ENCODE data around the gene EVI5L.

EVI5L gene

DNA sequence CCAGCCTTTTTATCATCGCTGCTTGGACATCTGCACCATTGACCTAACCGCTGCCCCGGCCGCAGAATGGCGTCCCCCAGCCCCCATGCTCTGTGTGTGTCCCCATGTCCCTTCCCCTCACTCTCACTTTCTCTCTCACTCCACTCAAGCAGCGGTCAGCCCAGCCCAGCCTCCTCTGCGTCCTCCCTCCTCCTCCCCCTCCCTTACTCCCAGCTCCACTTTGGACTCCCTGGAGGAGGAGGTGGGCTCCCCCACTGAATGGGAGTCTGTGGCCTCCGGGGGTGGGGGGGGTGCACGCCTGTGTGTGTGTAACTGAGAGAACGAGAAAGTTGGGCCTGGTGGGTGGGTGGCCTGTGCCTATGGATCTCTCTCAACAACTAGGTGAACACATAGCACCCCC lies 75.8 kb downstream of the EVI5L start:
- H3K9me3 ChIP-seq (ENCODE audit: control insufficient read depth, insufficient read depth, low read length) = no peaks in the 10 kb centered on the region
- TF ChIP-seq EZH2phosphoT487 (IDR thresholded peaks at IDR 0.05; ENCODE audit: borderline replicate concordance, low read length) (no peak), CTCF (IDR thresholded peaks at IDR 0.05; ENCODE audit: low read depth, low read length, poor library complexity, severe bottlenecking) (no peak)
- no peaks in the 10 kb centered on the region for H3K27me3 ChIP-seq (ENCODE audit: control insufficient read depth, low read length)
- no peaks in the 10 kb centered on the region for H3F3A ChIP-seq (ENCODE audit: control insufficient read depth, insufficient read depth)
- peaks cover 14% of the 10 kb centered on the region for H4K20me1 ChIP-seq (ENCODE audit: control insufficient read depth, insufficient read depth, low read depth, low read length)
- H3K4me2 ChIP-seq (ENCODE audit: low read length) = no peak overlapping the region
- no peak overlapping the region for H3K4me3 ChIP-seq (ENCODE audit: low read length)
- H3K9me2 ChIP-seq (replicated peaks; ENCODE audit: control insufficient read depth, low read length) = no peaks in the 10 kb centered on the region
- H3K27ac ChIP-seq (ENCODE audit: low read depth, low read length) = no peak overlapping the region
- H3K36me3 ChIP-seq (ENCODE audit: control insufficient read depth, low read length) = peaks cover 26% of the 10 kb centered on the region
- H3K79me2 ChIP-seq (ENCODE audit: control insufficient read depth, low read length) = peaks cover 45% of the 10 kb centered on the region
- H3K4me1 ChIP-seq (ENCODE audit: control insufficient read depth, low read length) = peaks cover 18% of the 10 kb centered on the region

DNA sequence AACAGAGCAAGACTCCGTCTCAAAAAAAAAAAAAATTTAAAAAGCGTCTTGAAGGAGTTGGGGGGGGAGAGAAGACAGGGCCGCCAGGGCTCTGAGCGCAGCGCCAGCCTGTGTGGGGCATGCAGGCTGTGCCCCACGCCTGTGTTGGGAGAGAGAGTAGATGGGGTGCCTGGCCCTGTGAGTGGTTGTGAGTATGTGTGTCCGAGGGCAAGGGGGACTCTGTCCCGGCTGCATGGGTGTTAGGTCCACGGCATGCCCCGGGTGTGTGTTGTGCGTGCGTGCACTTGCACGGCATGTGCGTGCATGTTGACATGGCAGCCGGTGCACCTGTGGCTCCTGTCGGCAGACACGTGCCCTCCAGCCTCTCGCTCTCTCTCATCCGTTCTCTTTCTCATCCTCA lies 77.1 kb downstream of the EVI5L start:
- peaks cover 45% of the 10 kb centered on the region for H3K79me2 ChIP-seq (ENCODE audit: control insufficient read depth, low read length)
- no peaks in the 10 kb centered on the region for H3F3A ChIP-seq (ENCODE audit: control insufficient read depth, insufficient read depth)
- H3K27ac ChIP-seq (ENCODE audit: low read depth, low read length) = no peak overlapping the region
- peaks cover 14% of the 10 kb centered on the region for H4K20me1 ChIP-seq (ENCODE audit: control insufficient read depth, insufficient read depth, low read depth, low read length)
- H3K9me2 ChIP-seq (replicated peaks; ENCODE audit: control insufficient read depth, low read length) = no peaks in the 10 kb centered on the region
- peaks cover 37% of the 10 kb centered on the region for H3K36me3 ChIP-seq (ENCODE audit: control insufficient read depth, low read length)
- H3K4me3 ChIP-seq (ENCODE audit: low read length) = no peak overlapping the region
- H3K9me3 ChIP-seq (ENCODE audit: control insufficient read depth, insufficient read depth, low read length) = no peaks in the 10 kb centered on the region
- H3K4me1 ChIP-seq (ENCODE audit: control insufficient read depth, low read length) = peaks cover 18% of the 10 kb centered on the region
- no peak overlapping the region for H3K4me2 ChIP-seq (ENCODE audit: low read length)
- TF ChIP-seq EZH2phosphoT487 (IDR thresholded peaks at IDR 0.05; ENCODE audit: borderline replicate concordance, low read length) (no peak), CTCF (IDR thresholded peaks at IDR 0.05; ENCODE audit: low read depth, low read length, poor library complexity, severe bottlenecking) (no peak)
- H3K27me3 ChIP-seq (ENCODE audit: control insufficient read depth, low read length) = no peaks in the 10 kb centered on the region

- TF ChIP-seq CTCF (IDR thresholded peaks at IDR 0.05; ENCODE audit: low read depth, low read length, poor library complexity, severe bottlenecking) (no peak), EZH2phosphoT487 (IDR thresholded peaks at IDR 0.05; ENCODE audit: borderline replicate concordance, low read length) (no peak)
- Histone ChIP-seq H4K20me1 (ENCODE audit: control insufficient read depth, insufficient read depth, low read depth, low read length) (peaks cover 14% of the 10 kb centered on the region), H3K9me2 (replicated peaks; ENCODE audit: control insufficient read depth, low read length) (no peaks in the 10 kb centered on the region), H3F3A (ENCODE audit: control insufficient read depth, insufficient read depth) (no peaks in the 10 kb centered on the region), H3K36me3 (ENCODE audit: control insufficient read depth, low read length) (peaks cover 38% of the 10 kb centered on the region), H3K27me3 (ENCODE audit: control insufficient read depth, low read length) (no peaks in the 10 kb centered on the region), H3K4me2 (ENCODE audit: low read length) (no peak overlapping the region), H3K27ac (ENCODE audit: low read depth, low read length) (no peak overlapping the region), H3K4me3 (ENCODE audit: low read length) (no peak overlapping the region), H3K79me2 (ENCODE audit: control insufficient read depth, low read length) (peaks cover 44% of the 10 kb centered on the region), H3K4me1 (ENCODE audit: control insufficient read depth, low read length) (peaks cover 15% of the 10 kb centered on the region), H3K9me3 (ENCODE audit: control insufficient read depth, insufficient read depth, low read length) (no peaks in the 10 kb centered on the region)
Observed at GRCh38 chr19:7907544-7907943, 77.5 kb downstream of the EVI5L start.
